Natural killer cell (primary cell): ENCODE measurements around the gene TMEM170A. TPM values are rescaled to one million over a fixed set of nuclear protein-coding genes. Genes with fewer than 3 reads are reported as not detected.

Experiments
- ATAC-seq, 3 donors: fragments of 150-1000 bp in 2 of 3; fragments of 200-7000 bp in 1 of 3; cut with Tn5 transposase; 1 replicate in 1 of 3; 2 replicates in 2 of 3; pipeline ENCODE4 v1.10.0; 2021; ENCODE audit warnings: mild to moderate bottlenecking in 2 of 3, moderate library complexity in 2 of 3
- DNase-seq, 2 donors: peaks; one replicate each; pipeline versions ENCODE4 v3.0.0 to v3.0.0-alpha.2; 2013 to 2021; ENCODE audit warnings: mixed read lengths in 1 of 2
- H3K27ac ChIP-seq: one replicate; pipeline ENCODE4 v1.5.1; 2013; ENCODE audit warnings: mild to moderate bottlenecking, low read length
- H3K27me3 ChIP-seq: one replicate; pipeline ENCODE4 v1.6.1; 2013; ENCODE audit warnings: low read length; ENCODE audit not compliant: control insufficient read depth, insufficient read depth
- H3K36me3 ChIP-seq: one replicate; pipeline ENCODE4 v1.6.1; 2013; ENCODE audit warnings: low read length; ENCODE audit not compliant: control insufficient read depth, insufficient read depth
- H3K4me1 ChIP-seq: one replicate; pipeline ENCODE4 v1.6.1; 2013; ENCODE audit warnings: low read length; ENCODE audit not compliant: control insufficient read depth, insufficient read depth
- H3K4me3 ChIP-seq: one replicate; pipeline ENCODE4 v1.5.1; 2013; ENCODE audit warnings: low read length
- H3K9me3 ChIP-seq: one replicate; pipeline ENCODE4 v1.6.1; 2013; ENCODE audit warnings: low read length; ENCODE audit not compliant: control insufficient read depth, insufficient read depth
- H3K27ac Mint-ChIP-seq, 2 donors: one replicate each; pipeline ENCODE4 v1.8.0; 2022; ENCODE audit warnings: mild to moderate bottlenecking in 2 of 2, mixed read lengths in 2 of 2, moderate library complexity in 1 of 2
- H3K27me3 Mint-ChIP-seq, 2 donors: one replicate each; pipeline ENCODE4 v1.8.0; 2022; ENCODE audit warnings: low read depth in 2 of 2, mixed read lengths in 2 of 2
- H3K36me3 Mint-ChIP-seq: one replicate; pipeline ENCODE4 v1.8.0; 2022; ENCODE audit warnings: mixed read lengths
- H3K4me1 Mint-ChIP-seq, 2 donors: one replicate each; pipeline ENCODE4 v1.8.0; 2022; ENCODE audit warnings: mixed read lengths in 2 of 2
- H3K4me3 Mint-ChIP-seq: one replicate; pipeline ENCODE4 v1.8.0; 2022; ENCODE audit warnings: mild to moderate bottlenecking, moderate library complexity, mixed read lengths
- H3K9me3 Mint-ChIP-seq, 2 donors: one replicate each; pipeline ENCODE4 v1.8.0; 2022; ENCODE audit warnings: mixed read lengths in 2 of 2
- CTCF ChIP-seq: fragments of 200-600 bp; IDR thresholded peaks from one replicate; pipeline ENCODE4 v1.8.0; 2022; ENCODE audit warnings: antibody characterized with exemption
- WGBS: methylation state at CpG from one replicate; pipeline ENCODE4 v1.1.7; 2013; ENCODE audit warnings: missing lambda C conversion rate; ENCODE audit not compliant: insufficient coverage; 5-methylcytosine and 5-hydroxymethylcytosine counted together
- intact Hi-C: fragments of 100-400 bp; cut with micrococcal nuclease; formaldehyde crosslinking; loops from one replicate; pipeline ENCODE4 v1.14.2; 2022
- total RNA-seq, 4 donors: library from RNA; stranded (reverse); fragments of 120-200 nt in 1 of 4; gene quantifications; one replicate each; pipeline versions ENCODE4 v1.2.3 to v1.2.4, GENCODE V29; 2013 to 2022

The TMEM170A gene
- total RNA-seq, 3 donors from 2014 or later (not counting 1 experiment from before 2014, with no cell fraction given): 51.5 to 61.0 (median 53.9) TPM

- DNase-seq: no peak
- no peak overlapping the region for H3K27ac Mint-ChIP-seq
- no peak for TF ChIP-seq CTCF
- intact Hi-C loops: no loop called here
- Histone ChIP-seq H3K27me3 (no peaks in the 10 kb centered on the region), H3K4me3 (no peak overlapping the region), H3K27ac (no peak overlapping the region), H3K36me3 (no peaks in the 10 kb centered on the region), H3K4me1 (no peaks in the 10 kb centered on the region), H3K9me3 (no peaks in the 10 kb centered on the region)
- H3K36me3 Mint-ChIP-seq: no peaks in the 10 kb centered on the region
- no peaks in the 10 kb centered on the region for H3K4me1 Mint-ChIP-seq
- H3K9me3 Mint-ChIP-seq: no peaks in the 10 kb centered on the region
- WGBS: 96% methylated on average over 80 of the region's 80 CpGs
- peaks cover 8 to 11% of the 10 kb centered on the region in 2 donors for H3K27me3 Mint-ChIP-seq
- ATAC-seq: no peak
- H3K4me3 Mint-ChIP-seq: no peak overlapping the region
Observed at GRCh38 chr16:75478480-75479345, 14.2 kb upstream of the TMEM170A start.

- Histone ChIP-seq H3K4me3 (no peak overlapping the region), H3K4me1 (no peaks in the 10 kb centered on the region), H3K27ac (no peak overlapping the region), H3K36me3 (no peaks in the 10 kb centered on the region), H3K27me3 (no peaks in the 10 kb centered on the region), H3K9me3 (no peaks in the 10 kb centered on the region)
- Mint-ChIP-seq H3K4me3 (no peak overlapping the region), H3K9me3 (no peaks in the 10 kb centered on the region), H3K27me3 (peaks cover 8 to 11% of the 10 kb centered on the region in 2 donors), H3K36me3 (no peaks in the 10 kb centered on the region), H3K4me1 (no peaks in the 10 kb centered on the region), H3K27ac (no peak overlapping the region)
- intact Hi-C loops: no loop called here
- ATAC-seq: no peak
- no peak for DNase-seq
- WGBS: 27% methylated on average over 3 of the region's 4 CpGs
- no peak for TF ChIP-seq CTCF
Observed at GRCh38 chr16:75477680-75478473, 13.4 kb upstream of the TMEM170A start.

GRCh38 chr16:75476817-75477216 lies 12.3 kb upstream of the TMEM170A start:
- no peaks in the 10 kb centered on the region for H3K9me3 Mint-ChIP-seq
- TF ChIP-seq CTCF: no peak
- intact Hi-C loops: no loop called here
- no peaks in the 10 kb centered on the region for H3K36me3 Mint-ChIP-seq
- H3K4me1 Mint-ChIP-seq: peaks cover 0 to 3% of the 10 kb centered on the region in 2 donors
- no peaks in the 10 kb centered on the region for H3K36me3 ChIP-seq
- ATAC-seq: no peak
- 84% methylated on average over 6 of the region's 8 CpGs for WGBS
- DNase-seq: no peak
- no peaks in the 10 kb centered on the region for H3K27me3 ChIP-seq
- H3K27me3 Mint-ChIP-seq: peaks cover 8 to 11% of the 10 kb centered on the region in 2 donors
- H3K4me1 ChIP-seq: no peaks in the 10 kb centered on the region
- H3K27ac ChIP-seq: no peak overlapping the region
- no peaks in the 10 kb centered on the region for H3K9me3 ChIP-seq
- no peak overlapping the region for H3K4me3 ChIP-seq
- H3K4me3 Mint-ChIP-seq: no peak overlapping the region
- no peak overlapping the region for H3K27ac Mint-ChIP-seq
